NCI-H345 (cell line): ENCODE data around the gene PBX3.
A peak's percentile ranks its signal among the peaks of the same experiment; 100 is the strongest.
"Not testable (repeated sequence)": the region's sequence is repeated elsewhere in the genome, so short reads cannot be mapped to it uniquely, and the experiment has no call there.

Experiments
- DNase-seq: peaks from one replicate; lab custom pipeline; 2025; lab: John Stamatoyannopoulos, UW

Gene PBX3

DNA sequence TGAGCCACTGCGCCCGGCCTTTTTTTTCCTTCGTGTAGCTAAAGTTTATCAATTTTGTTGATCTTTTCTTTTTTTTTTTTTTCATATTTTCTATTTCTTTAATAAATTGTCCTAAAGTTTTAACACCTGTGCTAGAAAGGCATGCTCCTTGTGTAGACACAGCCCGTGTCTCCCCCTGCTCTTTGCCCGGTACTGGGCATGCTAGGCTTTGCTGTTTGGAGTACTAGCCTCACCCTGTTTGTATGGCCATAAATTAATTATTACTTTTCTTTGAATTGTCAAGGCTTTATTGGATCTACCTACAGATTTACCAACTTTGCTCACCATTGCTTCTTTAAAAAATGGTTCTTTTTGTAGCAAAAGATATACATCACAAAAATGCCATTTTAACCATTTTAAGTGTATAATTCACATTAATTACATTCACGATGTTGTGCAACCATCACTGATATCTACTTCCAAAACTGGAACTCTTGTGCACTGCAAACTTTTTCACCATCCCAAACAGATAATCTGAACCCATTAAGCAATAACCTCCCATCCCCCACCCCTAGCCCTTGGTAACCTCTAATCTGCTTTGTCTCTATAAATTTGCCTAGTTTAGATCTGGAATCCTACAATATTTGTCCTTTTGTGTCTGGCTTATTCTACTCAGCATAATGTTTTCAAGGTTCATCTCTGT lies 31.5 kb downstream of the PBX3 start:
- not testable (repeated sequence) for DNase-seq

DNA sequence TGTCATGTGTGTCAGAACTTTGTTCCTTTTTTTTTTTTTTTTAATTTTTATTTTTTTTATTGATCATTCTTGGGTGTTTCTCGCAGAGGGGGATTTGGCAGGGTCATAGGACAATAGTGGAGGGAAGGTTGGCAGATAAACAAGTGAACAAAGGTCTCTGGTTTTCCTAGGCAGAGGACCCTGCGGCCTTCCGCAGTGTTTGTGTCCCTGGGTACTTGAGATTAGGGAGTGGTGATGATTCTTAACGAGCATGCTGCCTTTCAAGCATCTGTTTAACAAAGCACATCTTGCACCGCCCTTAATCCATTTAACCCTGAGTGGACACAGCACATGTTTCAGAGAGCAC lies 32.0 kb downstream of the PBX3 start:
- not testable (repeated sequence) for DNase-seq

DNA sequence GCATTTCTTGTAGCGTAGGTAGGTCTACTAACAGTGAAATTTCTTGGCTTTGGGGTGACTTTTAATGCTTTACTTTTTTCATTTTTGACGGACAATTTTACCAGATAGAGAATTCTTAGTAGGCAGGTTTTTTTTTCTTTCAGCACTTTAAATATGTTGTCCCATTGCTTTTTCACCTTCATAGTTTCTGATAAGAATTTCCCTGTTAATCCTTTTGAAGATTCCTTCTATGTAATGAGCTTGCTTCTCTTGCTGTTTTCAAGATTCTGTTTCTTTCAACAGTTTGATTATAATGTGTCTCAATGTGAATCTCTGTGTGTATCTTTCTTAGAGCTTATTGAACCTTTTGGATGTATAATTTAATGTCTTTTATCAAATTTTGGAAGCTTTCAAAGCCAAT lies 35.5 kb downstream of the PBX3 start:
- DNase-seq: no peak

DNA sequence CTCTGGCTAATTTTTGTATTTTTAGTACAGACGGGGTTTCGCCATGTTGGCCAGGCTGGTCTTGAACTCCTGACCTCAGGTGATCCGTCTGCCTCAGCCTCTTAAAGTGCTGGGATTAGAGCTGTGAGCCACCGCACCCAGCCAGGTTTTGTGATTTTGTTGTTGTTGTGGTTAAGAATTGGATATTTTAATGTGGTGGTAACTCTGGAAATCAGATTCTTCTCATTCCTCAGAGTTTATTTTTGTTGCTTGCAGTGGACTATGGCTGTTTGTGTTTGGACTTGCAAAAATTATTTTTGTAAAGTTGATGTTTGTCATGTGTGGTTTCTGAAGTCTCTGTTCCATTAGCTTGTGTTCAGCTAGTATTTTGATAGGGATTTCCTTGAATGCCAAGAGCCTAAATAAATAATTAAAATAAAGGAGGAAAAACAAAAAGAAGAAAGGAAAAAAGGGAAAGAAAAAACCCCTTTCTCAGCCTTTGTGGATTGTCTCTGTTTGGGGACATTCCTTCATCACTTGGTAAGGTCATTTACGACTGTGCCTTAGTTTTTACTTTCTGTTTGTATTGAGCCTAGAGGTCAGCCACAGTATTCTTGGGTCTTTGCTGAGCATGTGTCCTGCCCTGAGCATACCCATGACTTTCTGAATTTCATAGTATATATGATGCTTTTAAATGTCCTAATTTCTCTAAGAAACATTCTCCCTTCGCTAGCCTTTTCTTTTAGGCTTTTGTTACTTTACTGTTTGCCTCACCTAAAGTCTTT lies 37.3 kb downstream of the PBX3 start:
- no peak for DNase-seq

DNA sequence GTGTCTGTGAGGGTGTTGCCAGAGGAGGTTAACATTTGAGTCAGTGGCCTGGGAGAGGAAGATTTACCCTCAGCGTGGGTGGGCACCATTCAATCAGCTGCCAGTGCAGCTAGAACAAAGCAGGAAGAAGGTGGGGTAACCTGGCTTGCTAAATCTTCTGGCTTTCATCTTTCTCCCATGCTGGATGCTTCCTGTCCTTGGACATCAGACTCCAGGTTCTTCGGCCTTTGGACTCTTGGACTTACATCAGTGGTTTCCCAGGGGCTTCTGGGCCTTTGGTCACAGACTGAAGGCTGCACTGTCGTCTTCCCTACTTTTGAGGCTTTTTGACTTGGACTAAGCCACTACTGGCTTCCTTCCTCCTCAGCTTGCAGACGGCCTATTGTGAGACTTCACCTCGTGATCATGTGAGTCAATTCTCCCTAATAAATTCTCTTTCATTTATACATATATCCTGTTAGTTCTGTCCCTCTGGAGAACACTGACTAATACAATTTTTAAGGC lies 38.1 kb downstream of the PBX3 start:
- DNase-seq: no peak

DNA sequence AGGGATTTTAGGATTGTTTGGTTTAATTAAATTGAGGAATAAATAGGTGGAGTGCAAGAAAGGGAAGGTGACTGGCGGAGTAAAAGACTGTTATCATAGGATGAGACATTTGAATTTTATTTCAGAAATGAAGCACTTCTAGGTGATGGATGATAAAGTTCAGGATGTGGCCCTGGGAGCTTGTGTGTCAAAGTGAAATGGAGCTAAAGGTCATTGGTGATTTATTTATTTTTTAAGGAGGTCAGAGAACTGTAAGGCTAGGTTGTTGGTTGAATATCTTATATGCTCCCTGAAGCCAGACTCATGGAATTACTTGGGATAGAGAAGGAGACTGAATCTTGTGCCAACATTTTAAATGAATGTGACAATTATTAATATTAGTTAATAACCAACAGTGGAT lies 40.5 kb downstream of the PBX3 start:
- DNase-seq: no peak

DNA sequence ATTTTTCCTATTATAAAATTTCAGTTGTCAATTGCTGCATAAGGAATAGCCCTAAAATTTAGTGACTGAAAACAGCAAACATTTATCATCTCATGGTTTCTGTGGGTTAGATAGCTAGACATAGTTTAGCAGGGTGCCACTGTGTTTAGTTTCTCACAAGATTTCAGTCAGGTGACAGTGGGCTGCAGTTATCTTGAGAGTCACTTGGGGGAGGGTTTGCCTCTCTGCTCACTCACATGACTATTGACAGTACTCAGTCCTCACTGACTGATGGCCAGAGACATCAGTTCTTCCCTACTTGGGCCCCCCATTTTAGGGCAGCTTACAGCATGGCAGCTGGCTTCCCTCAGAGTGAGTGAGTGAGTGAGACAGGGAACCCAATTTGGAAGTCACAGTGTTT lies 42.0 kb downstream of the PBX3 start:
- no peak for DNase-seq

DNA sequence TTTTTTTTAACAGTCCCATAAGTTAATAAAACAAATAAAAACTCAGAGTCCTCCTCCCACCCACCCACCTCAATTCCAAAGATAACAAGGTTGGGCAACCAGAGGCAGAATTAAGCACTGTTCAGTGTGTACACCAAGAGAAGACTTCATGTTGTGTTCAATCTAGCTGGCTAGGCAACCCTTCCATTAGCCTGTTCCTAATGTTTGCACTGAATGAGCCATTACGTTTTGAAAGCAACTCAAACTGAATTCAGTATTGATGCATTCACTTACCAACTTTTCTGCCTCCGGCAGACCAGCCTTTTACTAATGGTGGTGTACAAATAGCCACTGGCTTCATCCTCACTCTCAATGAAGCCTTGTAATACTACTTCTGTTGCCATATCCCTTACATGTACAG lies 47.5 kb downstream of the PBX3 start:
- DNase-seq: peak; percentile 72

DNA sequence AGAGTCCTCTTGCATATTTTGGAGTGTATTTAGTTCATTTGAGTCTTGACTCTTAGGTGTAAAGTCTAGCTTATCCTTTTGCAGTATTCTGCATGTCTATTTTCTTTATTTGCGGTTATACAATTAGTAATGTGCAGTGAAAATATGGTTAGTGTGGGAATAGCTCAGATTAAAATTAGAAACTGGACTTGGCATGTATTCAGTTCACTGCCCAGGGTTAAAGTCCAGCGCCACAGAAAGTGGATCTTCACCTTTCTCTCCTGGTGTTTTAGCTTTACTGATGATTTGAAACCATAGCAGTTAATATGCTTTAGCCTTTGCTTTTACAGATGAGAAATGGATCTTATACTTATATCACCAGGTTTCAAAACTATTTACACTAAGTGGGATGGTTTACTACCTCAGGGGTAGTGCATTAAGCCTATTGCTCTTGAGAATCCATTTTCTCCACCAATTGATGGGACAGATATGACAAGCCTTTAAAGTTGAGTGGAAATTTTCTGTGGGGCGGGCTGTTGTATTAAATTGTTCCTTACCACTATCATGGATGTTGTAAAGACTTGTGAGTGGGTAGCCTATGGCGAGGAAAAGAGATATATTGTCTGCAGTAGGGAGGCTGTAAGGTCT lies 48.9 kb downstream of the PBX3 start:
- DNase-seq: no peak

DNA sequence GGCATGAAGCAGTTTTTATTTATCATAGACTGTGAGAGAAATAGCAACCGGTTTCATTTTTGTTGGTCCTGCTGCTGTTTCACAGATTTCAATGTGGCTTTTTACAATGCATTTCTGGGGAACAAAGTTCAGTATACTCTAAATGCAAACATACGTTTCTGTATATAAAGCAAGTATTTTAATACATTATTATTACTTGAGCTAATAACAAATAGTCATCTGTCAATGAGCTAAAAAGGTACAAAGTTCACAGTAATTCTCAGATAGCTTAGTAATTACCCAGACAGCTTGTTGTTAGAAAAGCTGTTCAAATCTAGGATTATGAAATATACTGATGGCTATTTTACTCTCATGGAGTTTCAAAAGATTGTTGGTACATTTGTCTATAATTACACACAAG lies 50.8 kb downstream of the PBX3 start:
- no peak for DNase-seq

DNA sequence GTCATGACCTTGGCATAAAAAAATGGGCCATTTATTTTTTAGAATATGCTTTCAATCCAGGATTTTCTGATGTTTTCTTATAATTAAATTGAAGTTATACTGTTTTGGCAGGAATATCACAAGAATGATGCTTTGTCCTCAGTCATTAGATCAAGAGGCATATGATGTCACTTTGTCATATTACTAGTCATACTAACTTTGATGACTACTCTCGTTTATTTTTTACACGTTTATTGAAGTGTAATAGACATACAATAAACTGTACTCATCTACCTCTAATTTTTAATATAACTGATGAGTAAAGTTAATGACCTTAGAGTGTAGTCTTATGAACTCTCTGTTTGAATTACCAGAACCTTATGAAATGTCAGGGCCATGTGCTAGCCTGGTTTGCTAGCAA lies 56.4 kb downstream of the PBX3 start:
- no peak for DNase-seq

DNA sequence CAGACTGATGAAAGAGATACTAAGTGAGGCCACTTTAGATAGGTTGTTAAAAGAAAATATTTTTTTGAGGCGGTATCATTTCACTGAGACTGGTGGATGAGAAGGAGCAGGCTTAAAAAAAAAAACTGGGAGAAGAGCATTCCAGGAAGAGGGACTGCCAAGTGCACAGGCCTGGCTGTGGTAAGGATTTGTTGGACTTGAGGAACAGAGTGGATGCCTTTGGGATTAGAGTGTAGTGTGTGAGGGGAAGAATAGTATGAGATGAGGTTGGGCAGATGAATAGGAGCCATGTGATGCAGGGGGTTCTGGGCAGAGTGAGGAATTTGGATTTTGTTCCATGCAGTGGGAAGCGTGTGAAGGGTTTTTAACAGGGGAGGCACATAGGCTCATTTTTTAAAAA lies 57.9 kb downstream of the PBX3 start:
- no peak for DNase-seq

DNA sequence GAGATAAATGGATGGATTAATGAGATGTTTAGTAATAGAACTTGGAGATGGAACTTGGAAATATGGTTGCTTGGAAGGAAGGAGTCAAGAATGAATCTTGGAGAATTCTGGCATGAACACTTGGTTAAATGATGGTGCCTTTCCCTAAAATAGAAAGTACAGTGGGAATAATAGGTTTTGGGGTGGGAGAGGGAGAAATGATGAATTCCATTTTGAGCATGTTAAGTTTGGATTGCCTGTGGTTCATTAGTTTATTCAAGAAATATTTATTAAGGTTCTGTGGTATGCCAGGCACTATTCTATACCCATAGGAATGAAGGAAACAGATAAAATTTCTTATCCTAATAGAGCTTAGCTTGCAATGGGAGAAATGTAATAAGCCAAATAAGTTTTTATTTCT lies 58.4 kb downstream of the PBX3 start:
- no peak for DNase-seq

DNA sequence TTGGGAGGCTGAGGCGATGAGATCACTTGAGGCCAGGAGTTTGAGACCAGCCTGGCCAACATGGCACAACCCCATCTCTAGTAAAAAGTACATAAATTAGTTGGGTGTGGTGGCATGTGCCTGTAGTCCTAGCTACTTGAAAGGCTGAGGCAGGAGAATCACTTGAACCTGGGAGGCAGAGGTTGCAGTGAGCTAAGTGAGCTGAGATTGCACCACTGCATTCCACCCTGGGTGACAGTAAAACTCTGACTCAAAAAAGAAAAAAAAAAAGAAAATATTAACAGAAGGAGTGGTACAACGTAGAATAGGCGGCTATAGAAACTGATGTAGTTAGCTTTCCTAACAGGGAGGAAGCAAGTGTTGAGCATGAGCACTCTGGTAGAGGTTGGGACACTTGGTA lies 59.9 kb downstream of the PBX3 start:
- DNase-seq: no peak

DNA sequence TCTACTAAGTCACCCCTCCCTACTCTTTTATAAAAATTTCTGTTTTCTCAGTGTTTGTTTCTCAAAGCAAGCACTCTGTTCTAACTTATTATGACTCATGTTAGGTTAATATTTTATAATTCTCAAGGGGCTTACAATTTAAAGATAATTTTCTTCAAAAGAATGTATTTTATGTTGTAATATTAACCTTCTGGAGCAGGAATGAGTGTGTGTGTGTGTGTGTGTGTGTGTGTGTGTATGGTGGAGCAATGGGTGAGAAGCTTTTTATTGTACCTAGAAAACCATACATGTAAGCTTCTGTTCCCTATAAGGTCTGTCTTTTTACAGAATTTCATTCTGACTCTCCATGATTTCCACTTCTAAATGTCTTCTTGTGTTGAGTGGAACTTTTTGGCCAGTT lies 63.0 kb downstream of the PBX3 start:
- DNase-seq: no peak

DNA sequence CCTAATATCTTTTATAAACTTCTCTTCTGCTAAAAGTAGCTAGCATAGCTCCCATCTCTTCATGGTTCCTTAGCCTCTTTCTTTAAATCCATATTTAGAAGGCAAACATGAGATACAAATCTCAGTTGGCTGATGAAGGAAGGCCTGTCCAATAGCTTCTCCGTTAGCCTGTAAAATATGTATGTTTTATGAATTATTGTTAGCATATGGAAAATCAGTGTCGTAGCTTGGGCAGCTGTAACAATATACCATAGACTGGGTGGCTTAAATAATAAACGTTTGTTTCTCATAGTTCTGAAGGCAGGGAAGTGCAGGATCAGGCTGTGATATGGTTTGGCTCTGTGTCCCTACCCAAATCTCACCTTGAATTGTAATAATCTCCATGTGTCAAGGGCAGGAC lies 63.8 kb downstream of the PBX3 start:
- DNase-seq: no peak

DNA sequence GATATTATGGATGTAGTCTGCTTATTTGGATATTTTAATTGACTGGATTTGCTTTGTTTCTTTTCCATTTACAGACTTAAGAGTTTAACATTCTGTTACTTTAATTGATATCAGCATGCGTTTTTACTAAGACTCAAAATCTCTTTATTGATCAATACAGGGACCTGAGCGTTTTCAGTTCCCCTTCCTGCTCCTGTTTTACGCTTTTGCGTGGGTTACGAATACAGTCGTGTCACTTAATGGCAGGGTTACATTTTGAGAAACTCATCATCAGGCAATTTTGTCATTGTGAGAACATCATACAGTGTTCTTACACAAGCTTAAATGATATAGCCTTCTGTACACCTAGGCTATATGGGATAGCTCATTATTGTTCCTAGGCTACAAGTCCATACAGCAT lies 65.2 kb downstream of the PBX3 start:
- DNase-seq: no peak

DNA sequence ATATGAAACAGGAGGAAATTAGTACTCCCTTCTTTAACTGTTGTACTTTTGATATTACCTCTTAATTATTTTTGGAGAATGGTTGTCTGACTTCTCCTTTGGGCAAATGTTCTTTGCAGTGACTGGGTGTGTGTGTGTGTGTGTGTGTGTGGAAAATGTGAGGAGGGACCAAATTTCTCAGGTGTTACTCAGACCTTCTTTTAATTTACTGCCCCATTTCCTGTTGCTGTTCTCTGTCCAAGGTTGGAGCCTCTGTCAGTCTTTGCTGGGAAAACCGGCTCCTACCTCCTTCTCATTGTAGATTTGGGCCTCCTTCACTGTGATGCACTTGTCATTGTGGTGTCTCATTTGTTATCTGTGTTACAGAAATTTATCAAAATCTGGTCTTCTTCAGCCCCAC lies 68.4 kb downstream of the PBX3 start:
- DNase-seq: no peak

DNA sequence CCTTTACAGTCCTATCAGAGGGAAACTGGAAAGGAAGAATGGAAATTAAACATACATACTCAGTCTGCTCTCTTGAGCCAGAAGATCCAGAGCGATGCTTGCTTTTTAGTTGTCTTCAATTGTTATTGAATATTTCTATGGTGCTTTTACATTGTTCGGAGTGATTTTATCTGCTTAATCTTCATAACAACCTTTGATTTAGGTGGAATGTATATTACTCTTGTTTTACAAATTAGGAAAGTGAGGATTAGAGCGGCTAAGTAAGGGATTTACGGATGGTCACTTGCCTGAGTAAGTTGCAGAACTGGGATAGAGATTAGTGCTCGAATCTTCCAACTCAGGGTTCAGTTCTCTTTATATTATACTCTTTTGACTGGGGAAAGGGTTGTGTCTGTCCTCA lies 69.1 kb downstream of the PBX3 start:
- no peak for DNase-seq

DNA sequence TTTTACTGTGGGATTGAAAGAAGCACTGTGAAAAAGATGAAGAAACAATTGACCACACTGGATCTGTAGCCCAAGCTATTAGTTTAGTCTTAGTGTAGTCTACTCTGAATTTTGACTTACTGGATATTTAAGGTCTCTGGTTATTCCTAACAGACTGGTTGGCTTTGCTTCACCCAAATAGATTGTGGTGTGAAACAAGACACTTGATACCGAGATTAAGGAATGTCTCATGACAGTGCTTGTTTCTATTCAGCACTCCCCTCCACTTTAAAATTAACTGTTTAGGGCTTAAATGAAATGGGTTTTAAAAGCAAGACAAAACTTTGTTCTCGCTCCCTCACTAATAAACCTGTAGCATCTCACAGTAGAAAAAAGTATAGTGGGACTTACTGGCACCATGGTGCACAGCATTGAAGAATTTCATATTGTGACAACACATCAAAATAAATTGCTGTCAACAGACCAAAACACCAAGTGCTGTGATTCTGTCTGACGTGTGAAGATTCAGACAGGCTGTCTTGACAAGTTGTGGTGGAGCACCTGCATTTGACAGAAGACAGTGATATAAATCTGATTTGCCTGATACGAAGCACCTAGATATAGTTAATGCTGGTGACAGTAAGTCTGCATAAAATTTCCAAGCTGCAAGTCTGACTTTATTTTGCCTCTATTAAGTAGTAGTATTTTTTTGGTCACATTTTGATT lies 73.1 kb downstream of the PBX3 start:
- no peak for DNase-seq

DNA sequence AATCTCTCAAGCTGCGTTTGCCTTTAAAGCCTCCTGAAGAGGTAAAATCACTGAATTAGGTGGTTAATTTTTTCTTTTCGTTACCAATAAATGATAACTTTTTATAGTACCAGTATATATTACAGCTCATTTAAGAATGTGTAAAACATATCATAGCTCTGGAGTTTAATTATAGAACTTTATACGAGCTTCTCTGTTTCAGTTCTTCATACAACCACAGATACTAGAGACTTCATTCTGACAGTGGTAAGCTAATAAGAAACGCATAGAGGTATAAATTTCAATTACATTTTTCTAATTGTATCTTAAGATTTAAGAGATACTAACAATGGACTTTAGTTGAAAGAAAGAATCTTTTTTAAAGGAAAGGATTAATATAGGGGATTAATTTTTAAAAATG lies 73.9 kb downstream of the PBX3 start:
- DNase-seq: no peak

DNA sequence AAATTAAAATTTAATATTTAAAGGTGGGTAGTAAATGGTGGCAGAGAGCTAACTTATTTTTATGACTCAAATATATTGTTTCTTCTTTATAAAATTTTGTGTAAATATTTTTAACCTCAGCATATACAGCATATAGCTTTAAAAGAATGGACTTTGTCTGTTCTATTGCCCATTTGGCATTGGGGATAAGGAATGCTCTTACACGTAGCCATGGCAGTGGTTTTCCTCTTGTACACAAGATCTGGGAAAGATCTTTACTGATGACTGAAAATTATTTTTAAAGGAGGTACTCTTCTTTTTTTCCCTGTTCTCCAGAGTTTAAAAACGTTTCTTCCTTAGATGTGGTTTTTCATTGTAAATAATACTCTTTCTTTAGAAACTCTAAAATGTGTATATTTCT lies 75.0 kb downstream of the PBX3 start:
- DNase-seq: no peak

DNA sequence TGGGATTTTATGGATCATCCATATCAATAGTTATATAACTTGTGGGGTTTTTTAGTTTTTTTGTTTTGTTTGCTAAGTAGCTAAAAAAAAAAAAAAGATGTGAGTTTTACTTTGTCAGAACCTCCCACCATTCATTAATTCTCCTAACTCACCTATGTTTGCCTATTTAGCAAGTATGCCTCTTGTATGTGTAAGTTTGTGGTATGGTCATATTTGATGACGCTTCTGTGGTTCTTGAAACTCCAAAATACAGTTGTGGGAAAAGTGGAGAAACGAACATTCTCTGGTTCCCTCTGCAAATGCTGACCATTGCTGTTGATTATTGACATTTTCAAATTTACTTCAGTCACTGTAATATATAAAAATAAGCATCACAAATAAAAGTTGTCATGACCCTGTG lies 75.7 kb downstream of the PBX3 start:
- DNase-seq: no peak
